HEK293 (cell line): ENCODE data around the gene SYNPO.

ENCODE experiments used
- CTCF ChIA-PET: fragments of 350-600 bp; formaldehyde crosslinking; extraction: SDS; loops from one replicate; lab custom pipeline; 2021; ENCODE audit warnings: antibody characterized with exemption; lab: Yijun Ruan, JAX
- POLR2A ChIA-PET: fragments of 300-600 bp; formaldehyde crosslinking; extraction: SDS; loops from one replicate; lab custom pipeline; 2020; ENCODE audit warnings: antibody characterized with exemption, inconsistent platforms; lab: Yijun Ruan, JAX
- H3K27ac ChIP-seq: fragments of 200-500 bp; sonication (Bioruptor generic); 2 replicates; pipeline ENCODE4 v1.5.1; 2014; ENCODE audit warnings: low read depth, low read length, control low read depth, inconsistent platforms; ENCODE audit errors: extremely low read depth
- H3K36me3 ChIP-seq, 2 experiments: fragments of 200-500 bp in 1 of 2; sonication (Bioruptor generic) in 1 of 2; 1 replicate in 1 of 2; 2 replicates in 1 of 2; pipeline ENCODE4 v1.5.1; 2014 to 2017; ENCODE audit warnings: inconsistent platforms in 2 of 2, low read length in 2 of 2; ENCODE audit not compliant: control insufficient read depth in 2 of 2, insufficient read depth in 1 of 2
- H3K4me1 ChIP-seq: fragments of 200-500 bp; sonication (Bioruptor generic); 2 replicates; pipeline ENCODE4 v1.5.1; 2014; ENCODE audit warnings: mild to moderate bottlenecking, low read length, inconsistent platforms; ENCODE audit not compliant: control insufficient read depth, insufficient read depth
- H3K4me3 ChIP-seq: 2 replicates; pipeline ENCODE4 v1.5.1; 2011; ENCODE audit warnings: low read depth, mild to moderate bottlenecking, control low read depth, low read length, moderate library complexity
- H3K9me3 ChIP-seq: fragments of 200-500 bp; sonication (Bioruptor generic); 2 replicates; pipeline ENCODE4 v1.5.1; 2014; ENCODE audit warnings: low read depth, low read length, inconsistent platforms; ENCODE audit not compliant: control insufficient read depth, insufficient read depth
- EGR2 ChIP-seq: fragments of 450-650 bp; formaldehyde crosslinking; IDR thresholded peaks from 2 replicates; pipeline ENCODE4 v1.5.1; 2016; ENCODE audit warnings: low read depth, missing biosample characterization, missing genetic modification characterization
- GLIS1 ChIP-seq: fragments of 450-650 bp; formaldehyde crosslinking; IDR thresholded peaks from 2 replicates; pipeline ENCODE4 v1.5.1; 2016; ENCODE audit warnings: missing biosample characterization, missing genetic modification characterization
- GLIS2 ChIP-seq: fragments of 450-650 bp; formaldehyde crosslinking; IDR thresholded peaks from 2 replicates; pipeline ENCODE4 v1.5.1; 2016; ENCODE audit warnings: missing biosample characterization, missing genetic modification characterization
- KLF8 ChIP-seq: fragments of 450-650 bp; formaldehyde crosslinking; IDR thresholded peaks from 2 replicates; pipeline ENCODE4 v1.5.1; 2016; ENCODE audit warnings: missing biosample characterization, missing genetic modification characterization
- MEIS1 ChIP-seq: sonication (generic); formaldehyde crosslinking; IDR thresholded peaks from 2 replicates; pipeline ENCODE4 v1.8.1; 2022; ENCODE audit warnings: missing genetic modification reagents, mild to moderate bottlenecking, borderline replicate concordance
- YY2 ChIP-seq: fragments of 450-650 bp; formaldehyde crosslinking; IDR thresholded peaks from 2 replicates; pipeline ENCODE4 v1.5.1; 2016; ENCODE audit warnings: missing biosample characterization, missing genetic modification characterization
- ZFP37 ChIP-seq: fragments of 450-650 bp; formaldehyde crosslinking; IDR thresholded peaks from 2 replicates; pipeline ENCODE4 v1.5.1; 2016; ENCODE audit warnings: missing biosample characterization, missing genetic modification characterization
- ZNF302 ChIP-seq: fragments of 450-650 bp; formaldehyde crosslinking; IDR thresholded peaks from 2 replicates; pipeline ENCODE4 v1.5.1; 2016; ENCODE audit warnings: missing biosample characterization, missing genetic modification characterization, low read depth
- ZNF426 ChIP-seq: fragments of 450-650 bp; formaldehyde crosslinking; IDR thresholded peaks from 2 replicates; pipeline ENCODE4 v1.5.1; 2017; ENCODE audit warnings: missing biosample characterization, missing genetic modification characterization, mild to moderate bottlenecking, inconsistent platforms, moderate library complexity
- ZNF549 ChIP-seq: fragments of 450-650 bp; IDR thresholded peaks from 2 replicates; pipeline ENCODE4 v1.5.1; 2018; ENCODE audit warnings: missing biosample characterization, missing genetic modification characterization, mild to moderate bottlenecking, inconsistent platforms, moderate library complexity
- ZNF571 ChIP-seq: fragments of 450-650 bp; formaldehyde crosslinking; IDR thresholded peaks from 2 replicates; pipeline ENCODE4 v1.5.0; 2017; ENCODE audit warnings: missing biosample characterization, missing genetic modification characterization
- ZNF600 ChIP-seq: fragments of 450-650 bp; formaldehyde crosslinking; IDR thresholded peaks from 2 replicates; pipeline ENCODE4 v1.5.1; 2016; ENCODE audit warnings: missing biosample characterization, missing genetic modification characterization
- ZNF768 ChIP-seq: fragments of 450-650 bp; formaldehyde crosslinking; IDR thresholded peaks from 2 replicates; pipeline ENCODE4 v1.5.1; 2018; ENCODE audit warnings: missing biosample characterization, mild to moderate bottlenecking, missing genetic modification characterization
- ZSCAN16 ChIP-seq: fragments of 450-650 bp; formaldehyde crosslinking; IDR thresholded peaks from 2 replicates; pipeline ENCODE4 v1.5.1; 2016; ENCODE audit warnings: missing biosample characterization, missing genetic modification characterization
- ZXDB ChIP-seq: fragments of 450-650 bp; formaldehyde crosslinking; IDR thresholded peaks from 2 replicates; pipeline ENCODE4 v1.5.1; 2016; ENCODE audit warnings: missing biosample characterization, missing genetic modification characterization
- TF ChIP-seq, protein P1 (sequence below): fragments of 450-650 bp; formaldehyde crosslinking; IDR thresholded peaks from 2 replicates; pipeline ENCODE4 v1.5.1; 2016; ENCODE audit warnings: missing biosample characterization, missing genetic modification characterization
- TF ChIP-seq, protein P2 (sequence below): fragments of 450-650 bp; formaldehyde crosslinking; IDR thresholded peaks from 2 replicates; pipeline ENCODE4 v1.5.1; 2016; ENCODE audit warnings: missing biosample characterization, missing genetic modification characterization
- TF ChIP-seq, protein P3 (sequence below): fragments of 450-650 bp; formaldehyde crosslinking; IDR thresholded peaks from 2 replicates; pipeline ENCODE4 v1.5.1; 2016; ENCODE audit warnings: missing biosample characterization, missing genetic modification characterization, borderline replicate concordance

SYNPO gene

DNA sequence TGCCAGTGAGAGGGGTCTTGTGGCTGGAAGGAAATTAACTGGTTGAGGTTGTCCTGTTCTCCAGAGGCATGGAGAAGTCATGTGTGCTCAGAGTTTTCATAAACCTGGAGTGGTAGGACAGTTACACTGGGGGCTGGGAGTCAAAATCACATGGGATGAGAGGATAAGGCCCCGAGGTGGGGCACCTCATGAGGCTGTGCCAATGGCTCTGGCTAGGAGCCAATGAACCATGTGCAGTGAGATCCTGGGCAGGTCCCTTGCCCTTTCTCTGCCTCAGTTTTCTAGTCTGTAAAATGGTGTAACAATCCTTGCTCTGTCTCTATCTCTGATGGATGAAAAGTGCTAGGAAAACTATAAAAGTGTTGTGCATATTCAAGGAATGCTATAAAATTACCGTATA, 7.0 kb upstream of the SYNPO start:
- Histone ChIP-seq H3K36me3 (no peaks in the 10 kb centered on the region), H3K4me3 (no peak overlapping the region), H3K4me1 (peaks cover 9% of the 10 kb centered on the region), H3K9me3 (no peaks in the 10 kb centered on the region), H3K27ac (no peak overlapping the region)
- ChIA-PET POLR2A (interaction anchor here (0.6 to 1.1 kb wide), 2 partner anchors 9 to 11 kb away, joined by 3 read pairs; no protein-coding TSS in a partner anchor), CTCF (interaction anchor here (0.6 to 0.9 kb wide), 2 partner anchors 28 to 73 kb away, joined by 3 to 4 read pairs; no protein-coding TSS in a partner anchor)
- TF ChIP-seq ZNF426 (tag by site-specific recombination), result no peak
- TF ChIP-seq, protein P1, sequence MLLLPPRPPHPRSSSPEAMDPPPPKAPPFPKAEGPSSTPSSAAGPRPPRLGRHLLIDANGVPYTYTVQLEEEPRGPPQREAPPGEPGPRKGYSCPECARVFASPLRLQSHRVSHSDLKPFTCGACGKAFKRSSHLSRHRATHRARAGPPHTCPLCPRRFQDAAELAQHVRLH (tag by site-specific recombination), result 0 out of 2 replicates have a peak, but pooled peaks have one; percentile 21

DNA sequence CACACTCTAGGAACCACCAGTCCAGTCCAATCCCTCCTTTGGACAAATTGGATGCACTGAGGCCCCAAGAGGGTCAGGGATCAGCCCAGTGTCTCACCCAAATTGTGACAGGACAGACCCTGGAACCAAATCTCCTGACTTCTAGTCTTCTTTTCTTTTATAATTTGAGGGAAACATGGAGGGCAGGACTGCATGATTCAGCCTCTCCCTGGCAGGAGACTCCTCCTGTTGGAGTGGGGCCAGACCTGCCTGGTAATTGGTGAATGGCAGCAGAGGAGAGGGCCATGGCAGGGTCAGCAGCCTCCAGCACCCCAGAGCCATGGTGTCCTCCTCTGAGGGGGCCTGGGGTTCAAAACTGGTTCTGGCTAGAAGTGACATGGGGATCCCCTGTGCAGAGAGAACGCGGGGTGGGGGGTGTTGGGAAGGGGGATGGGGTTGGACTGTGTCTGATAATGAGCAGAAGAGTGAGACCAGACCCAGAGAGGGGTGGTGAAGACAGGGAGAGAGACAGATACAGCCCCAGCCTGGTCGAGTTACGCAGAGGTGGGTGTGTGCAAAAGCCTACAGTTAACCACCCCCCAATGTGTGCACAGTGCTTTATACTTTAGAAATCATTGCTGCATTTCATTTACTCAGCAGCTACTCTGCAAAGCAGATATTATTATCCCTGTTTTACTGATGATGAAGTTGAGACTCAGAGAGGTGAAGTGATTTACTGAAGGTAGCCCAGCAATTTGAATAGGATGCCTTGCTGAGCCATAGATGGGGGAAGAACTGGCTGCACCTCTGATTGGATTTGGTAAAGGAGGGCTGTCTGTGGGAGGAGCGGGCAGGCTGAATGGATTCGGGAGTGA, 3.8 kb upstream of the SYNPO start:
- Histone ChIP-seq H3K4me3 (no peak overlapping the region), H3K36me3 (no peaks in the 10 kb centered on the region), H3K9me3 (no peaks in the 10 kb centered on the region), H3K27ac (no peak overlapping the region), H3K4me1 (peaks cover 18% of the 10 kb centered on the region)
- ChIA-PET POLR2A (interaction anchor here (1.4 kb wide), 1 partner anchor 187 kb away, joined by 6 read pairs; the partner anchor contains the start of gene RPS14), CTCF (interaction anchor here (0.7 kb wide), 1 partner anchor 77 kb away, joined by 3 read pairs; no protein-coding TSS in a partner anchor)
- TF ChIP-seq, protein P2, sequence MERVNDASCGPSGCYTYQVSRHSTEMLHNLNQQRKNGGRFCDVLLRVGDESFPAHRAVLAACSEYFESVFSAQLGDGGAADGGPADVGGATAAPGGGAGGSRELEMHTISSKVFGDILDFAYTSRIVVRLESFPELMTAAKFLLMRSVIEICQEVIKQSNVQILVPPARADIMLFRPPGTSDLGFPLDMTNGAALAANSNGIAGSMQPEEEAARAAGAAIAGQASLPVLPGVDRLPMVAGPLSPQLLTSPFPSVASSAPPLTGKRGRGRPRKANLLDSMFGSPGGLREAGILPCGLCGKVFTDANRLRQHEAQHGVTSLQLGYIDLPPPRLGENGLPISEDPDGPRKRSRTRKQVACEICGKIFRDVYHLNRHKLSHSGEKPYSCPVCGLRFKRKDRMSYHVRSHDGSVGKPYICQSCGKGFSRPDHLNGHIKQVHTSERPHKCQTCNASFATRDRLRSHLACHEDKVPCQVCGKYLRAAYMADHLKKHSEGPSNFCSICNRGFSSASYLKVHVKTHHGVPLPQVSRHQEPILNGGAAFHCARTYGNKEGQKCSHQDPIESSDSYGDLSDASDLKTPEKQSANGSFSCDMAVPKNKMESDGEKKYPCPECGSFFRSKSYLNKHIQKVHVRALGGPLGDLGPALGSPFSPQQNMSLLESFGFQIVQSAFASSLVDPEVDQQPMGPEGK (tag by site-specific recombination), result peak; percentile 29; the same call in 1 of the 2 replicates
- TF ChIP-seq GLIS2 (tag by site-specific recombination) (peak; percentile 59), MEIS1 (no peak), KLF8 (tag by site-specific recombination) (no peak), ZNF571 (tag by site-specific recombination) (no peak), ZNF600 (tag by site-specific recombination) (peak; percentile 59; the same call in 1 of the 2 replicates), ZNF768 (tag by site-specific recombination) (peak; percentile 69; the same call in 1 of the 2 replicates), ZNF302 (tag by site-specific recombination) (no peak), EGR2 (0 out of 2 replicates have a peak, but pooled peaks have one; percentile 16), YY2 (tag by site-specific recombination) (no peak), GLIS1 (peak; percentile 47), ZNF549 (tag by site-specific recombination) (no peak)

DNA sequence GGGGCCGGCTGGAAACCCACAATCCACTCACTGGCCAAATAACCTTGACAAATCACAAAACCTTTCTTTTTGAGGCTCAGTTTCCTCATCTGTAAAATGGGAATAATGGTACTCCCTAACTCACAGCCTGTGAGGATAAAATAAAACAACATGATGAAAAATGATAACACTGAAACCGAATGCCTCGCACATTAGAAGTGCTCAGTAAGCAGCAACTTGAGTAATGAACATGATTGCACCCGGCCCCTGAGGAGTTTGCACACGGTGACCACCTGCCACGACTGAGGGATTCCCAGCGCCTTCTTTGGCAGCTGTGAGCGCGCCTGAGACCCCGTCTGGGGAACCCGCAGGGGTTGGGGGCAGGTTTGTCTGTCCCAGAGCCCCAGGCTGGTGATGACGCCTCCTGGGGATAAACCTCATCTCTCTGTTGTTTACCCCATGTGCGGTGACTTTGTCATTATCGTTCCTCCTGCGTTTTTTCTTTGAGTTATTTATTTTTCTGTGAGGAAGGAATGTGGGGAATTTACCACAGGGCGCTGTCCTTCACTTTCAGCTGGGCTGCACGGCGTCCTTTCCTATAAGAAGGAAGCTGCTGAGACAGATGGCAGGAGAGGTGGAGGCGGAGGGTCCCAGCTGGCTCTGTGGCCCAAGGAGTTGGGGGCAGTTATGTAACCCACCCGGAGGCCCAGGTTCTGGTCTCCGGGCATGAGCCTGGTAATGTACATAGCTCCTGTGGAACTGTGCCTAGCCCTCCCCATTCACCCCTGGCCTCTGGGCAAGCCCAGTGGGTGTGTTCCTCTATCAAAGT, 3.0 kb upstream of the SYNPO start:
- Histone ChIP-seq H3K4me1 (peaks cover 19% of the 10 kb centered on the region), H3K27ac (no peak overlapping the region), H3K9me3 (no peaks in the 10 kb centered on the region), H3K4me3 (no peak overlapping the region), H3K36me3 (no peaks in the 10 kb centered on the region)
- ChIA-PET CTCF (interaction anchor here (0.6 to 0.8 kb wide), 3 partner anchors 9 to 78 kb away, joined by 3 read pairs; no protein-coding TSS in a partner anchor), POLR2A (interaction anchor here (0.8 to 1.4 kb wide), 3 partner anchors 15 to 188 kb away, joined by 3 to 6 read pairs (median 3); partner anchors contain the start of gene RPS14)
- no peak for TF ChIP-seq ZFP37 (tag by site-specific recombination)
- TF ChIP-seq, protein P3, sequence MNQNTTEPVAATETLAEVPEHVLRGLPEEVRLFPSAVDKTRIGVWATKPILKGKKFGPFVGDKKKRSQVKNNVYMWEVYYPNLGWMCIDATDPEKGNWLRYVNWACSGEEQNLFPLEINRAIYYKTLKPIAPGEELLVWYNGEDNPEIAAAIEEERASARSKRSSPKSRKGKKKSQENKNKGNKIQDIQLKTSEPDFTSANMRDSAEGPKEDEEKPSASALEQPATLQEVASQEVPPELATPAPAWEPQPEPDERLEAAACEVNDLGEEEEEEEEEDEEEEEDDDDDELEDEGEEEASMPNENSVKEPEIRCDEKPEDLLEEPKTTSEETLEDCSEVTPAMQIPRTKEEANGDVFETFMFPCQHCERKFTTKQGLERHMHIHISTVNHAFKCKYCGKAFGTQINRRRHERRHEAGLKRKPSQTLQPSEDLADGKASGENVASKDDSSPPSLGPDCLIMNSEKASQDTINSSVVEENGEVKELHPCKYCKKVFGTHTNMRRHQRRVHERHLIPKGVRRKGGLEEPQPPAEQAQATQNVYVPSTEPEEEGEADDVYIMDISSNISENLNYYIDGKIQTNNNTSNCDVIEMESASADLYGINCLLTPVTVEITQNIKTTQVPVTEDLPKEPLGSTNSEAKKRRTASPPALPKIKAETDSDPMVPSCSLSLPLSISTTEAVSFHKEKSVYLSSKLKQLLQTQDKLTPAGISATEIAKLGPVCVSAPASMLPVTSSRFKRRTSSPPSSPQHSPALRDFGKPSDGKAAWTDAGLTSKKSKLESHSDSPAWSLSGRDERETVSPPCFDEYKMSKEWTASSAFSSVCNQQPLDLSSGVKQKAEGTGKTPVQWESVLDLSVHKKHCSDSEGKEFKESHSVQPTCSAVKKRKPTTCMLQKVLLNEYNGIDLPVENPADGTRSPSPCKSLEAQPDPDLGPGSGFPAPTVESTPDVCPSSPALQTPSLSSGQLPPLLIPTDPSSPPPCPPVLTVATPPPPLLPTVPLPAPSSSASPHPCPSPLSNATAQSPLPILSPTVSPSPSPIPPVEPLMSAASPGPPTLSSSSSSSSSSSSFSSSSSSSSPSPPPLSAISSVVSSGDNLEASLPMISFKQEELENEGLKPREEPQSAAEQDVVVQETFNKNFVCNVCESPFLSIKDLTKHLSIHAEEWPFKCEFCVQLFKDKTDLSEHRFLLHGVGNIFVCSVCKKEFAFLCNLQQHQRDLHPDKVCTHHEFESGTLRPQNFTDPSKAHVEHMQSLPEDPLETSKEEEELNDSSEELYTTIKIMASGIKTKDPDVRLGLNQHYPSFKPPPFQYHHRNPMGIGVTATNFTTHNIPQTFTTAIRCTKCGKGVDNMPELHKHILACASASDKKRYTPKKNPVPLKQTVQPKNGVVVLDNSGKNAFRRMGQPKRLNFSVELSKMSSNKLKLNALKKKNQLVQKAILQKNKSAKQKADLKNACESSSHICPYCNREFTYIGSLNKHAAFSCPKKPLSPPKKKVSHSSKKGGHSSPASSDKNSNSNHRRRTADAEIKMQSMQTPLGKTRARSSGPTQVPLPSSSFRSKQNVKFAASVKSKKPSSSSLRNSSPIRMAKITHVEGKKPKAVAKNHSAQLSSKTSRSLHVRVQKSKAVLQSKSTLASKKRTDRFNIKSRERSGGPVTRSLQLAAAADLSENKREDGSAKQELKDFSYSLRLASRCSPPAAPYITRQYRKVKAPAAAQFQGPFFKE (tag by site-specific recombination), result no peak
- peak; percentile 67 for TF ChIP-seq ZXDB (tag by site-specific recombination)
- TF ChIP-seq ZSCAN16 (tag by site-specific recombination), result peak; percentile 74
